Osteocyte (in vitro differentiated cells): ENCODE results near the gene KCNMB3. TPM values are rescaled to one million over a fixed set of nuclear protein-coding genes. Genes with fewer than 3 reads are reported as not detected.

Experiments
- DNase-seq: peaks from one replicate; pipeline ENCODE4 v3.0.0; 2021; ENCODE audit warnings: mixed read lengths; ENCODE audit not compliant: unreplicated experiment; ENCODE audit errors: extremely low spot score
- H3K27ac Mint-ChIP-seq: one replicate; pipeline ENCODE4 v1.8.0; 2021; ENCODE audit warnings: mild to moderate bottlenecking, mixed read lengths; ENCODE audit not compliant: unreplicated experiment
- H3K27me3 Mint-ChIP-seq: one replicate; pipeline ENCODE4 v1.8.0; 2021; ENCODE audit warnings: mixed read lengths; ENCODE audit not compliant: unreplicated experiment
- H3K36me3 Mint-ChIP-seq: one replicate; pipeline ENCODE4 v1.8.0; 2021; ENCODE audit warnings: mixed read lengths; ENCODE audit not compliant: unreplicated experiment
- H3K4me1 Mint-ChIP-seq: one replicate; pipeline ENCODE4 v1.8.0; 2021; ENCODE audit warnings: mixed read lengths; ENCODE audit not compliant: unreplicated experiment
- H3K4me3 Mint-ChIP-seq: one replicate; pipeline ENCODE4 v1.8.0; 2021; ENCODE audit warnings: mild to moderate bottlenecking, moderate library complexity, mixed read lengths; ENCODE audit not compliant: unreplicated experiment
- H3K9me3 Mint-ChIP-seq: one replicate; pipeline ENCODE4 v1.8.0; 2021; ENCODE audit warnings: mixed read lengths; ENCODE audit not compliant: unreplicated experiment
- total RNA-seq: library from RNA; stranded (reverse); gene quantifications from 2 replicates; pipeline ENCODE4 v1.2.1, GENCODE V29; 2021
- TF ChIP-seq, protein P1 (sequence below): fragments of 200-600 bp; sonication (generic); IDR thresholded peaks from 2 replicates; pipeline ENCODE4 v1.5.0; 2021; ENCODE audit warnings: antibody characterized with exemption, mild to moderate bottlenecking, moderate library complexity

Gene KCNMB3
- total RNA-seq, 1 donor from 2014 or later, result 2.6 TPM

DNA sequence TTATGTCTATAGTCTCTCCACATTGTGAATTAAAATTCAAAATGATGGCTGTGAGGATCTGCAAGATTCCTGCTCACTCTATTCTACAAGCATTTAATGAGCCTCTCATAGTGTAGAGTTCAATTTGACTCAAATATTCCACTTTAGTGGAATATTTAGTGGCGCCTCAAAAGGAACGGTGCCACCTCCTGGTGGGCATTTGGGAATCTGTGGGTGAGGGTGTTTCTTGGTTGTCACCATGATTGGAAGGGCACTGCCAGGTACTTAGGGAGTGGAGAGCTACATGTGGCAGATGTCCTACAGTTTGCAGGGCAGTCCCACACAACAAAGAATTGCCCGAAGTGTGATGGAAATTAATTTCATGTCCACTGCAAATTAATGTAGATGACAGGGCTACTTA lies 21.5 kb upstream of the KCNMB3 start:
- Mint-ChIP-seq H3K9me3 (no peaks in the 10 kb centered on the region), H3K4me1 (no peaks in the 10 kb centered on the region), H3K27me3 (peaks cover 10% of the 10 kb centered on the region), H3K27ac (no peak overlapping the region), H3K4me3 (no peak overlapping the region), H3K36me3 (no peaks in the 10 kb centered on the region)
- TF ChIP-seq, protein P1, sequence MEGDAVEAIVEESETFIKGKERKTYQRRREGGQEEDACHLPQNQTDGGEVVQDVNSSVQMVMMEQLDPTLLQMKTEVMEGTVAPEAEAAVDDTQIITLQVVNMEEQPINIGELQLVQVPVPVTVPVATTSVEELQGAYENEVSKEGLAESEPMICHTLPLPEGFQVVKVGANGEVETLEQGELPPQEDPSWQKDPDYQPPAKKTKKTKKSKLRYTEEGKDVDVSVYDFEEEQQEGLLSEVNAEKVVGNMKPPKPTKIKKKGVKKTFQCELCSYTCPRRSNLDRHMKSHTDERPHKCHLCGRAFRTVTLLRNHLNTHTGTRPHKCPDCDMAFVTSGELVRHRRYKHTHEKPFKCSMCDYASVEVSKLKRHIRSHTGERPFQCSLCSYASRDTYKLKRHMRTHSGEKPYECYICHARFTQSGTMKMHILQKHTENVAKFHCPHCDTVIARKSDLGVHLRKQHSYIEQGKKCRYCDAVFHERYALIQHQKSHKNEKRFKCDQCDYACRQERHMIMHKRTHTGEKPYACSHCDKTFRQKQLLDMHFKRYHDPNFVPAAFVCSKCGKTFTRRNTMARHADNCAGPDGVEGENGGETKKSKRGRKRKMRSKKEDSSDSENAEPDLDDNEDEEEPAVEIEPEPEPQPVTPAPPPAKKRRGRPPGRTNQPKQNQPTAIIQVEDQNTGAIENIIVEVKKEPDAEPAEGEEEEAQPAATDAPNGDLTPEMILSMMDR, result peak; percentile 59
- DNase-seq, result no peak

DNA sequence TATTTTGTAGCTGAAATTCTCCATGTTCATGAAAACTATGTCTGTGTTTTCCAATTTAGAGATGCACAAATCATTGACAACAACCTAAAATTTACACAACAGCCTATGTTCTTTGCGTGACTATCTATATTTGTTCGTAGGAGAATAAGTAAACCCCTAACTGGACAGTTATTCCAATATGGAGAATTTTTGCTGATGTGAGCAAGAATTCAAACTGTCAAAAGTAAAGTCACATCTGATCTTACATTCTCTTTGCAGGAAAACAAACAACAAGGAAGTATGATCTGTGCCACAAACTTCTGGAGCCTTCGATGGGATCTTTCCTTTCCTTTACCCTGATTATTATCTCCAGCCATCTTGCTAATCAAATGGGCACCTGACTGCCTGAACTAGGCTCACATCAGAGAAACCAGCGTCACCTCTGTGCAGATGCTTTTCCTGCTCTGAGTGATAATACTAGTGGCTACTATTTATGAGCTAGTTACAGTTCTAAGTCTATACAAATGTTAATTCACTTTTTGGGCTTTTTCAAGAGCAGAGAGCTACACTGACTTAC lies 18.3 kb upstream of the KCNMB3 start:
- no peaks in the 10 kb centered on the region for H3K9me3 Mint-ChIP-seq
- TF ChIP-seq, protein P1, result no peak
- H3K4me3 Mint-ChIP-seq, result no peak overlapping the region
- H3K27me3 Mint-ChIP-seq, result peaks cover 8% of the 10 kb centered on the region
- no peak overlapping the region for H3K27ac Mint-ChIP-seq
- H3K4me1 Mint-ChIP-seq, result no peaks in the 10 kb centered on the region
- no peaks in the 10 kb centered on the region for H3K36me3 Mint-ChIP-seq
- DNase-seq, result no peak

DNA sequence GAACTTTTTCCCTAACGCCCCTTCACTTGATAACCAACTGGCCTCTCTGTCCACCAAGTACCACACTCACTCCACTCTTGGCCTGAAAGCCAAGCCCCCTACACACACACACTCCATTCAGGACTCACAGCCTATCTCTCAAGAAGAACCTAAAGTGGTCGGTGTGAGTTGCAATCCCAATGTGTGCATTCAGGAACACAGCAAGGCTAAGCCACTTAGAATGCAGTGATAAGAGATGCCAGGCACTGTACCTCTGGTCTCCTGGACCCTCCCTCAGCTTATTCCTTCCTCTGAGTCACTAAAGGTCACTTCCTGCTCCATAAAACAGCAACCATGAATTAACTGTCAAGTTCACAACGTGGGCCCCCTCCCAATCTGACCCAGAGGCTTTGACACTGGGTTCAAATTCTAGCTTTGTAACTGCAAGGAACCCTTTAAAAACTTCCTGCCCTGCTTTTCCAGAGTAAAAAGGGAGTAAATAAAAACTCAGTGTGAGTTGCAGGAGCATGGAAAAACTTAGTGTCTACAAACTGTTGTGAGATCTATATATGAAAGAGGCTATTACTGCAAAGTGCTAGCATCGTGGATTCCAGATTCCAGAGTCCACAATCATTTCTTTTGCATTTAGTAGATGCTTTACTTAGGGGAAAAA lies 17.6 kb upstream of the KCNMB3 start:
- Mint-ChIP-seq H3K27ac (no peak overlapping the region), H3K9me3 (no peaks in the 10 kb centered on the region), H3K4me1 (no peaks in the 10 kb centered on the region), H3K4me3 (no peak overlapping the region), H3K27me3 (peaks cover 8% of the 10 kb centered on the region), H3K36me3 (no peaks in the 10 kb centered on the region)
- TF ChIP-seq, protein P1, result no peak
- DNase-seq, result no peak

DNA sequence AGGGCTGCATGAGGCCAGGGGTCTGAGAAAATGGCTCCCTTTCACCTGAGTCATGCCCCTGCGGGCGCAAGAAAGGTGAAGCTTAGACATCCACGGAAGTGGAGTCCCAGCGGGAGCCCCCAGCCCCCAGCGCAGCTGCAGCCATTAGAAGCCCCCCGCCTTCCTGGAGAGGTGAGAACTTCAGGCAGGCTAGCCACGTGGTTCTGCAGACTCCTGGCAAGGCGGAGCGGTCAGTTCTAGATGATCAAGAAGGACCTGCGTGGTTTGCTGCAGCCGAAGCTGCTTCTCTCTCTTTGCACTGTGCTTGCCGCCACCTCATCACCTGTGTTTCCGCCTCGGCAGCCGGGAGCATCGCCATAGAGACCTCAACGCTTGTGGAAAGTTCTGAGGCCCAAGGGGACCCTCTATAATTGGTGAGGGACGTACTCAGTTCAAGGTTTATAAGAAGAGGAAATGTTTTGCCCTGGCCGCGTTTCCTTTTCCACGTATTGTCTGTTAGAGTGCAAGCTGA lies 15.8 kb upstream of the KCNMB3 start:
- H3K36me3 Mint-ChIP-seq, result no peaks in the 10 kb centered on the region
- peaks cover 8% of the 10 kb centered on the region for H3K27me3 Mint-ChIP-seq
- TF ChIP-seq, protein P1, result no peak
- no peak overlapping the region for H3K4me3 Mint-ChIP-seq
- no peaks in the 10 kb centered on the region for H3K9me3 Mint-ChIP-seq
- no peak overlapping the region for H3K27ac Mint-ChIP-seq
- H3K4me1 Mint-ChIP-seq, result no peaks in the 10 kb centered on the region
- DNase-seq, result no peak

DNA sequence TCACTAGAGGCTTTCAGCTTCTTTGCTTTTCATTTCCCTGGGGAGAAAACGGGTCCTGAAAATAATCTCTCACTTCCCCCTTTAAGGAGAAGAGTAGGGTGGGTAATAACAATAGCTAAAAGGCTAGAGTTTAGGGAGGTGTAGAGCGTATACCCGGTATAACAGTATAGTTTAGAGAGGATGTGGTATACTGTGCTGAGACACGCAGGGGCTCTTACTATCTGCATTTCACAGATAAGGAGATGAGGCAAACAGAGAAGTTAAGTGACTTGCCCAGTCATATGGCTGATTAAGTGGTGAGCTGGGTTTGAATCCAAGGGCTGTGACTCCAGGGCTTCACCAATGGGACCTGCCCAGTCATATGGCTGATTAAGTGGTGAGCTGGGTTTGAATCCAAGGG lies 15.0 kb upstream of the KCNMB3 start:
- DNase-seq, result no peak
- H3K4me1 Mint-ChIP-seq, result peaks cover 4% of the 10 kb centered on the region
- H3K36me3 Mint-ChIP-seq, result no peaks in the 10 kb centered on the region
- H3K4me3 Mint-ChIP-seq, result no peak overlapping the region
- H3K27me3 Mint-ChIP-seq, result peaks cover 8% of the 10 kb centered on the region
- H3K9me3 Mint-ChIP-seq, result no peaks in the 10 kb centered on the region
- no peak overlapping the region for H3K27ac Mint-ChIP-seq
- TF ChIP-seq, protein P1, result no peak
